Caco-2 (cell line): ENCODE measurements around the gene PI4KA. TPM values are rescaled to one million over a fixed set of nuclear protein-coding genes. Genes with fewer than 3 reads are reported as not detected.

Experiments used
- BruUV-seq: library from RNA; stranded (reverse); fragments of 400-500 nt; replicated peaks from 2 replicates; lab custom pipeline; 2021; lab: Mats Ljungman, UMichigan
- CTCF ChIA-PET: fragments of 300-600 bp; sonication (Branson Sonifier 250); formaldehyde crosslinking; loops from one replicate; lab custom pipeline; 2022; ENCODE audit warnings: antibody characterized with exemption; lab: Charles Lee
- POLR2A ChIA-PET: fragments of 300-600 bp; sonication (Branson Sonifier 250); formaldehyde crosslinking; loops from one replicate; lab custom pipeline; 2022; ENCODE audit warnings: antibody characterized with exemption; lab: Charles Lee
- DNase-seq, 2 experiments: peaks; one replicate each; pipeline versions ENCODE4 v3.0.0 to v3.0.0-alpha.2; 2020 to 2022
- H3K27me3 ChIP-seq: replicated peaks from 2 replicates; pipeline ENCODE4 v1.6.0; 2011; ENCODE audit warnings: low read length; ENCODE audit not compliant: control insufficient read depth, insufficient read depth
- H3K36me3 ChIP-seq: 2 replicates; pipeline ENCODE4 v1.5.1; 2011; ENCODE audit warnings: low read length; ENCODE audit not compliant: control insufficient read depth, insufficient read depth
- H3K4me1 ChIP-seq: fragments of 250-450 bp; sonication (Bioruptor Pico); 2 replicates; pipeline ENCODE4 v1.5.1; 2020; ENCODE audit warnings: mild to moderate bottlenecking
- H3K4me3 ChIP-seq: 2 replicates; pipeline ENCODE4 v1.5.1; 2011; ENCODE audit warnings: low read depth, mild to moderate bottlenecking, control low read depth, low read length
- H3K9me3 ChIP-seq: fragments of 250-450 bp; sonication (Bioruptor Pico); 2 replicates; pipeline ENCODE4 v1.5.1; 2020; ENCODE audit warnings: mild to moderate bottlenecking, moderate library complexity
- H3K27ac Mint-ChIP-seq: one replicate; pipeline ENCODE4 v1.8.0; 2022; ENCODE audit warnings: mixed read lengths; ENCODE audit not compliant: unreplicated experiment
- H3K27me3 Mint-ChIP-seq: one replicate; pipeline ENCODE4 v1.8.0; 2022; ENCODE audit warnings: mixed read lengths; ENCODE audit not compliant: insufficient read depth, unreplicated experiment
- H3K36me3 Mint-ChIP-seq: one replicate; pipeline ENCODE4 v1.8.0; 2022; ENCODE audit warnings: mild to moderate bottlenecking, mixed read lengths; ENCODE audit not compliant: insufficient read depth, unreplicated experiment
- H3K4me1 Mint-ChIP-seq: one replicate; pipeline ENCODE4 v1.8.0; 2022; ENCODE audit warnings: low read depth, mixed read lengths; ENCODE audit not compliant: unreplicated experiment
- H3K4me3 Mint-ChIP-seq: one replicate; pipeline ENCODE4 v1.8.0; 2022; ENCODE audit warnings: mild to moderate bottlenecking, moderate library complexity, mixed read lengths; ENCODE audit not compliant: unreplicated experiment
- H3K9me3 Mint-ChIP-seq: one replicate; pipeline ENCODE4 v1.8.0; 2022; ENCODE audit warnings: mixed read lengths; ENCODE audit not compliant: unreplicated experiment
- CTCF ChIP-seq, 2 experiments: fragments of 200-600 bp in 1 of 2; IDR thresholded peaks; 1 replicate in 1 of 2; 2 replicates in 1 of 2; pipeline versions ENCODE4 v1.5.1 to v1.8.0; 2011 to 2022; ENCODE audit warnings: antibody characterized with exemption in 1 of 2, control low read depth in 1 of 2, inconsistent platforms in 1 of 2, low read depth in 1 of 2, low read length in 1 of 2, mild to moderate bottlenecking in 1 of 2, moderate library complexity in 1 of 2; ENCODE audit not compliant: insufficient read depth in 1 of 2, severe bottlenecking in 1 of 2, unreplicated experiment in 1 of 2
- intact Hi-C: fragments of 100-400 bp; cut with micrococcal nuclease; formaldehyde crosslinking; loops from one replicate; pipeline ENCODE4 v1.10.0; 2022; ENCODE audit not compliant: unreplicated experiment
- total RNA-seq: library from RNA; stranded (reverse); gene quantifications from 2 replicates; pipeline ENCODE4 v1.2.3, GENCODE V29; 2022

The PI4KA gene
- total RNA-seq, 1 experiment from 2014 or later, result 66.9 TPM

- Mint-ChIP-seq H3K4me3 (no peak overlapping the region), H3K4me1 (peaks cover 11% of the 10 kb centered on the region), H3K27ac (no peak overlapping the region), H3K9me3 (no peaks in the 10 kb centered on the region), H3K36me3 (peaks cover 5% of the 10 kb centered on the region), H3K27me3 (no peaks in the 10 kb centered on the region)
- 0 out of 2 replicates have a peak, but pooled peaks cover 1% of the 10 kb centered on the region for H3K4me1 ChIP-seq
- H3K4me3 ChIP-seq, result no peak overlapping the region
- peak; percentile 61 to 68 for TF ChIP-seq CTCF (IDR thresholded peaks at IDR 0.05; ENCODE audit: insufficient read depth in 1 of 2, low read depth in 1 of 2, low read length in 1 of 2, severe bottlenecking in 1 of 2, unreplicated experiment in 1 of 2)
- H3K36me3 ChIP-seq, result 0 out of 2 replicates have a peak, but pooled peaks cover 2% of the 10 kb centered on the region
- intact Hi-C loops, result no loop called here
- peak; percentile 49 to 54 for DNase-seq
- POLR2A ChIA-PET, result no interaction called here
- BruUV-seq, result no TSS peak
- H3K9me3 ChIP-seq, result no peaks in the 10 kb centered on the region
- CTCF ChIA-PET, result interaction anchor here (0.5 to 1.4 kb wide), 7 partner anchors 19 to 164 kb away, joined by 3 to 4 read pairs (median 3); no protein-coding TSS in a partner anchor
- H3K27me3 ChIP-seq, result no peaks in the 10 kb centered on the region
Measured at GRCh38 chr22:20783844-20784723, 74.5 kb downstream of the PI4KA start.

GRCh38 chr22:20783300-20783673 is 75.3 kb downstream of the PI4KA start:
- no TSS peak for BruUV-seq
- no peaks in the 10 kb centered on the region for H3K27me3 Mint-ChIP-seq
- no peak for TF ChIP-seq CTCF (IDR thresholded peaks at IDR 0.05; ENCODE audit: insufficient read depth in 1 of 2, low read depth in 1 of 2, low read length in 1 of 2, severe bottlenecking in 1 of 2, unreplicated experiment in 1 of 2)

GRCh38 chr22:20782596-20783299 is 75.9 kb downstream of the PI4KA start:
- no peak overlapping the region for H3K27ac Mint-ChIP-seq
- no peak for DNase-seq
- H3K4me3 Mint-ChIP-seq, result no peak overlapping the region
- ChIA-PET CTCF (interaction anchor here (0.6 kb wide), 1 partner anchor 135 kb away, joined by 4 read pairs; the partner anchor contains the start of gene CRKL), POLR2A (no interaction called here)
- H3K36me3 Mint-ChIP-seq, result peaks cover 6% of the 10 kb centered on the region
- H3K4me1 Mint-ChIP-seq, result peaks cover 24% of the 10 kb centered on the region
- H3K9me3 Mint-ChIP-seq, result no peaks in the 10 kb centered on the region
- Histone ChIP-seq H3K9me3 (no peaks in the 10 kb centered on the region), H3K4me3 (no peak overlapping the region), H3K36me3 (no peaks in the 10 kb centered on the region), H3K27me3 (no peaks in the 10 kb centered on the region), H3K4me1 (peaks cover 13% of the 10 kb centered on the region)
- no TSS peak for BruUV-seq
- intact Hi-C loops, result no loop called here
- H3K27me3 Mint-ChIP-seq, result no peaks in the 10 kb centered on the region
- TF ChIP-seq CTCF (IDR thresholded peaks at IDR 0.05; ENCODE audit: insufficient read depth in 1 of 2, low read depth in 1 of 2, low read length in 1 of 2, severe bottlenecking in 1 of 2, unreplicated experiment in 1 of 2), result no peak

More at GRCh38 chr22:20783300-20783673, 75.3 kb downstream of the PI4KA start:
- ChIA-PET CTCF (interaction anchor here (0.6 kb wide), 1 partner anchor 134 kb away, joined by 4 read pairs; the partner anchor contains the start of gene CRKL), POLR2A (no interaction called here)
- DNase-seq, result no peak
- Mint-ChIP-seq H3K27ac (no peak overlapping the region), H3K9me3 (no peaks in the 10 kb centered on the region), H3K36me3 (peaks cover 5% of the 10 kb centered on the region), H3K4me3 (no peak overlapping the region), H3K4me1 (peaks cover 19% of the 10 kb centered on the region)
- Histone ChIP-seq H3K4me3 (no peak overlapping the region), H3K36me3 (0 out of 2 replicates have a peak, but pooled peaks cover 2% of the 10 kb centered on the region), H3K27me3 (no peaks in the 10 kb centered on the region), H3K4me1 (peaks cover 9% of the 10 kb centered on the region), H3K9me3 (no peaks in the 10 kb centered on the region)
- intact Hi-C loops, result no loop called here
